Forelimb muscle (tissue), 1 donor: ENCODE data around the gene LTBP1. TPM values are rescaled to one million over a fixed set of nuclear protein-coding genes. Genes with fewer than 3 reads are reported as not detected.

Experiments
- DNase-seq: peaks from one replicate; pipeline ENCODE4 v3.0.0-alpha.2; 2013; ENCODE audit warnings: low read depth
- polyA plus RNA-seq: library from polyadenylated mRNA; unstranded; fragments of 120-200 nt; gene quantifications from one replicate; pipeline ENCODE4 v1.2.1, GENCODE V29; 2013; ENCODE audit not compliant: insufficient read length

LTBP1 gene
- polyA plus RNA-seq, 1 donor, result 51.1 TPM

GRCh38 chr2:33307659-33308270 is 361.0 kb downstream of the LTBP1 start:
- no peak for DNase-seq

- no peak for DNase-seq
These were observed 365.6 kb downstream of the LTBP1 start for GRCh38 chr2:33312355-33312754.

GRCh38 chr2:33313039-33313438 is 366.3 kb downstream of the LTBP1 start:
- no peak for DNase-seq

GRCh38 chr2:33314541-33314940 is 367.8 kb downstream of the LTBP1 start:
- DNase-seq, result no peak

GRCh38 chr2:33316328-33316727 is 369.6 kb downstream of the LTBP1 start:
- no peak for DNase-seq

- DNase-seq, result no peak
These were observed 370.7 kb downstream of the LTBP1 start for GRCh38 chr2:33317369-33318007.

- DNase-seq, result no peak
These were observed 371.7 kb downstream of the LTBP1 start for GRCh38 chr2:33318456-33318855.

GRCh38 chr2:33320573-33320972 is 373.8 kb downstream of the LTBP1 start:
- DNase-seq, result no peak

GRCh38 chr2:33321236-33321771 is 374.6 kb downstream of the LTBP1 start:
- no peak for DNase-seq

GRCh38 chr2:33321876-33322483 is 375.2 kb downstream of the LTBP1 start:
- peak; percentile 76 for DNase-seq

- DNase-seq, result no peak
These were observed 375.9 kb downstream of the LTBP1 start for GRCh38 chr2:33322612-33323011.

- DNase-seq, result no peak
These were observed 377.2 kb downstream of the LTBP1 start for GRCh38 chr2:33323957-33324356.

- no peak for DNase-seq
These were observed 379.3 kb downstream of the LTBP1 start for GRCh38 chr2:33326100-33326499.

GRCh38 chr2:33333433-33333832 is 386.7 kb downstream of the LTBP1 start:
- DNase-seq, result no peak

- no peak for DNase-seq
These were observed 387.3 kb downstream of the LTBP1 start for GRCh38 chr2:33334083-33334482.

GRCh38 chr2:33335516-33335915 is 388.8 kb downstream of the LTBP1 start:
- no peak for DNase-seq

GRCh38 chr2:33336036-33336625 is 389.4 kb downstream of the LTBP1 start:
- DNase-seq, result no peak

GRCh38 chr2:33337385-33337960 is 390.7 kb downstream of the LTBP1 start:
- DNase-seq, result no peak

GRCh38 chr2:33337981-33338380 is 391.2 kb downstream of the LTBP1 start:
- DNase-seq, result no peak

- DNase-seq, result no peak
These were observed 392.5 kb downstream of the LTBP1 start for GRCh38 chr2:33339269-33339668.

- no peak for DNase-seq
These were observed 393.5 kb downstream of the LTBP1 start for GRCh38 chr2:33340280-33340679.

- DNase-seq, result no peak
These were observed 395.4 kb downstream of the LTBP1 start for GRCh38 chr2:33342171-33342570.
